GM18951 (cell line): Measurements from ENCODE around the gene FOXN3.

ENCODE experiments used
- POLR2A ChIP-seq: IDR thresholded peaks from 4 replicates; pipeline ENCODE4 v1.6.1; 2011; ENCODE audit warnings: mild to moderate bottlenecking; ENCODE audit not compliant: insufficient read length, insufficient read depth; ENCODE audit errors: extremely low read depth
- in situ Hi-C: fragments of 300-500 bp; cut with MboI; formaldehyde crosslinking; loops from one replicate; pipeline ENCODE4 v1.12.0; 2022; ENCODE audit warnings: low sequenced_read_pairs, mixed read lengths, inconsistent platforms; ENCODE audit not compliant: unreplicated experiment

The FOXN3 gene

DNA sequence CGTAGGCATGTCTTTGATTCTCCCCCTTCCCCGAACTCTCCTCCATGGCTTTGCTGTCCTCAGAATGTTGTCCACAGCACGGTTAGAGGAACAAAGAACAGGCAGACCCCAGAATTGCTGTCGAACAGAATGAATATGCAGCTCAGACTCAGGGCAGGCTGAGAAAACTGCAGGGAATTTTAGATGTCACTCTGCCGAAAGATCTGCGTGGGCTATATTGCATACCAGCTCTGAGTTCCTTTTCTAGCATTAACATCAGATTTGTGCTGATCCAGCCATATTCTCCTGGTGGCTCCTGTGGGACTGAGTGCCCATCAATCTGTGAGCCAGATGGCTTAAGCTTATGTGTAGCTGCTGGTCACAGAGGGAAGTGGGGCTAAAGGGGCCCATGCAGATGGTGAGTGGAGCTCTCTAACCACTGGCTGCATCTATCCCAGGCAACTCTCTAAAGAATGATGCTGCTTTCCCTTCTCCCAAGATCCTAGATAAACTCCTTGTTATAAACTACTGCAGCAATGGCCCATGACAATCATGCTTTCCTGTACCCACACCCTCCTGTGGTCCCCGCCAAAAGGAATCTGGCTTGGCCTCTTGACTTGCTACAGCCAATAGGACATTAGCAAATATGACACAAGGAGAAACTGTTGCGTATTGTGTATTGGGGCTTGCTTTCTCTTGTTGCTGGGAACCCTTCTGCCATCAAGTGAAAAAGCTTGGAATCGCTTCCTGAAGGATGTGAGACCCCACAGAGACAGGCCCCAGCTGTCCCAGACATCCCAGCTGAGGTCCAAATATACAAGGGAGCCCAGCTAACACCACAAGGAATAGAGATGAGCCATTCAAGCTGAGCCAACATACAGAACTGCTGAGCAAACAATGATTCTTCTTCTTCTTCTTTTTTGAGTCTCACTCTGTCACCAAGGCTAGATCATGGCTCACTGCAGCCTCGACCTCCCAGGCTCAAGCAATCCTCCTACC is 101.3 kb downstream of the FOXN3 start:
- TF ChIP-seq POLR2A: no peak
- in situ Hi-C loops: no loop called here

DNA sequence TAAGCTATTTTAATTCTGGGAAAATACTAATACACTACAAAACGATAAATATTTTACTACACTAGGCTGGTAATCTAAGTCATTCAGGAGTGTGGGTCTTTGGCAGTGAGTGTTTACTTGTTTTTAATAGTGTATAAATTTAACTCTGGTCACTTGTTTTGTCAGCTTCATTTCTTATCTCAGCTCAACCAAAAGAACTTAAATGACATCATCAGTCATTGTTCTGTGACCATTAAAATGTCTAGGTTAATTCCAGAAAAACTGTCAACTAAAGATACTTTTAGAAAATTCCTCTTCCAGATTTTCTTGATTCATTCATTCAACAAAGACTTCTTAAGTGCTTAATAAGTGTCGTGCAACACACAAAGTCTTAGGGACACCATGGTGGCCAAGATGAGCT is 102.8 kb downstream of the FOXN3 start:
- in situ Hi-C loops: no loop called here
- TF ChIP-seq POLR2A: no peak

DNA sequence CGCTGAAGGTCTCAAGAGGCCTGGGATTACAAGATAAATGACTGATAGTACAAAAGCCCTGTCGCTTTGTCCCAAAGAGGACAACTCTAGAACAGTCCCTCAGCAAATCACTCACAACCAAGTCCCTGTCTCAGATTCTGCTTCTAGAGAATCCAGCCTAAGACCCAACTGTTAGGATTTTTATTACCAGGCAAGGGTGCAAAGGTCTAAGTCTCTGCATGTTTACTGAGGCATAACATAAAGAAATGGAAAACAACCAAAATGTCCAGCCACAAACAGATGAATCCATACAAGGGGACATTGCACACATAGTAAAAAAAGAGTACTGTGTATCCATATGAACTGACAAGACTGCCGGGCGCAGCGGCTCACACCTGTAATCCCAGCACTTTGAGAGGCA is 104.1 kb downstream of the FOXN3 start:
- no peak for TF ChIP-seq POLR2A
- in situ Hi-C loops: no loop called here

DNA sequence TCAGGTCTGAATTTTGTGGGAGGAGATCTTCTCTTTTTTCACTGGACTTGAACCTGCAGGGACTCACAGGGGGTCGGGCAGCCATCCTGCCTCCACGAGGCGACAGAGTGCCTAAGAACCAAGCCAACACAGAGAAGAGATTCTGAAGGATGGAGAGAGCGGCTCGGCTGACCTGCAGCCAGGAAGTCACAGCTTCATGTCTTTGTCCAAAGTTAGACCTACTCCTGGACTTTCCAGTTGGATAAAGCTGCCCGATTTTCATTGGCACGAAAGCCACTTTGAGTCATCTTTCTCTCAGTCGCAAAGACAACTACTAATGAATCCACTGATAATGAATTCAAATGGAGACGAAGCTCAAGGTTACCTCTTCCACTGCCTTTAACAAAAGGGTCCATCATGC is 106.8 kb downstream of the FOXN3 start:
- TF ChIP-seq POLR2A: no peak
- in situ Hi-C loops: no loop called here

DNA sequence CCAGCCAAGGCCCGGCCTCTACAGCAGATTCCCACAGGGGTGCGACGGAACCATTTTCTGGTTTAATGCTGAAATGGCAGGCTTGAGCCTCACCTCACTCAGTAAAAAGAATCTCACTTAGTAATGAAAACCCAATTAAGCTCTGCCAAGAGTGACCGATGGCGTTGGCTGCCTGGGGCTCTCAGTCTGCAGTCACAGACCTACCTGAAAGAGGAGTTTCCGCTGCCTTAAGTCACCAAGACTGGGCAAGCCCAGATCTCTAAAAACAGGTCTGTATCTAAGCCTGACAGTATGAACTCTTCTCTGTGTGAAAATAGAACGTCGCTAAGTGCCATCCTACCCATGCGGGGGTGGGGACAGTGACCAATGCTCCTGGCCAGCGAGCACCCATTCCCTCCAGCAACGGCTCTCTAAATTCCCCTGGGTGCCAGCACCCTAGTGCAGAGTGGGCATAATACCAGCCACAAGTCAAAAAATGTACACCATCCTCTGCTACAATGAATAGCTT is 107.3 kb downstream of the FOXN3 start:
- TF ChIP-seq POLR2A: no peak
- in situ Hi-C loops: no loop called here

DNA sequence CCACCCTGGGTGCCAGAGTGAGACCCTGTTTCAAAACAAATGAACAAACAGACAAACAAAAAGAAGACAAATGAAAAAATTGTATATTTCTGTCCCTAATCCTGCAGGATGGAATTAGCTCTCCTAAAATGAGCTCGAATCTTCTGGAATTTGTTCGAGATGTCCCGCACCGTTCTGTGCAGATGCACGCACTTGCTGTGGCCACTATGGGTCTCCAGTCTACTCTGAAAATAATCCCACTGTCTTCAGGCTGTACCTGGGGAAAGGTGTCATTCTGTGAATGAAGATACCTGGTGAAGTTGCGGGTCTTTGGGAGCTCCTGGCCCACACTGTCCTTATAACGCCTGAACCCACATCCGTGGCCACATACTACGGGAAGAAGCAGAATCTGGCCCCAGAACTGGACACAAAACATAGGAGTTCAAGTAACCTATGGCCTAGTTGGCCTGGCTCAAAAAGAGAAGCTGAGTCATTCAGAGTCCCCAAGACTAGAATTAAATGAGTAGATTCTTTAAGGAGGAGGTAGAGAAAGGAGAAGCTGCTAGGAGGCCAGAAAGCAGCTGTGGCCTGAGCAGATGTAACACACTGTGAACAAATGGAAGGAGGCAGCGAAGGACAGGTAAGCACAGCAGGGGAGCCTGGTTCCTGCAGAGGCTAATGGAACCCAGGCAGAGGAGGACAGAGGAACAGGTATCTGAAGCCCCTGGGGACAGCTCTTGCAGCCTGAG is 108.6 kb downstream of the FOXN3 start:
- no peak for TF ChIP-seq POLR2A

DNA sequence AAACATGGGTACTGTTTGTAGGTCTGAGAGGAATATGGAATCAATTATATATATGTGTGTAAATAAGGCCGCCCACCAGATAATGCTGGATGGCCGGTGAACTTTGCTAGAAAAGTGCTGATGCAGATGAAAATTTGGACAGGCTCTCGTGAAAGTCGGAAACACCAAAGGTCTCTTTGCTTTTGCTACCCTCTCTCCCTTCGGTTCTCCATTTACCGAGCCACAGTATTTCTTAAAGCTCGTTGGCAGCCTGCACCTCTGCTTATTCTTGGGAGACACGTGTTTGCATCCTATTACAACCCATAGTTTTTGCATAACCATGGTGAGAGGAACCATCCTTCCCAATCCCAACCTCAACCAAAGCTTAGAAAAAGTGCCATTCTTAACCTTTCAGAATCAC is 109.6 kb downstream of the FOXN3 start:
- TF ChIP-seq POLR2A: no peak
- in situ Hi-C loops: no loop called here

More for the DNA sequence above, 108.6 kb downstream of the FOXN3 start:
- in situ Hi-C loops: no loop called here

DNA sequence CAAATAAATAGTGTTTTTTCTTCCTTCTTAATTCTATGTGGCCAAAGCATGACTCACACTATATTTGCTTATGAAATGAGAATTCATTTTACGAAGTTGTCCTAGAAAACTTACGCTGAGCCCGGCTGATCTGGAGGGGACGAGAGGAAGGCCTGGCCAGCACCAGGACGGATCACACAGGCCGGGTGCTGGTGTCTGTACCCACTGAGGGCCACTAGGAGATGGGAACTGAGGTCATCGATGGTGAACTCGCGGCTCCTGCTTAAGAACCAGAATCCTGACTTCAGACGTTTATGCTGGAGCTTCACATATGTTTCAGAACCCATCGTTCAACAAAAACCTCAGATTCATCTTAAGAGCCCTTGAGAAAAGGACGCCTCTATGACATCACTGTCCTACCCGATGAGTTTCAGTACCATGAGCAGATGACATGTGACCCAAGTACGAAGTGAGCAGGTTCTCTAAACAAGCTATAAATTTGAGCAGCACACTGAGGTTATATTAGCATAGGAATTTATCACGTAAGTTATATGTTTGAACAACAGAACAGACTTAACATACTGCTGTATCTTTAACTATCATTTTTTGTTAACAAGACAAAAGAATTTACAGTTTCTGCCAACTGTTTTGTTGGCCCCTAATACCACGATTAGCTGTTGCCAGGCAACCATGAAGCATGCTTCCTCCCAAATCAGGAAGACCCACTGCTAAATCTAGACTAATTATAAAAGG is 111.9 kb downstream of the FOXN3 start:
- in situ Hi-C loops: no loop called here
- TF ChIP-seq POLR2A: peak; percentile 14

DNA sequence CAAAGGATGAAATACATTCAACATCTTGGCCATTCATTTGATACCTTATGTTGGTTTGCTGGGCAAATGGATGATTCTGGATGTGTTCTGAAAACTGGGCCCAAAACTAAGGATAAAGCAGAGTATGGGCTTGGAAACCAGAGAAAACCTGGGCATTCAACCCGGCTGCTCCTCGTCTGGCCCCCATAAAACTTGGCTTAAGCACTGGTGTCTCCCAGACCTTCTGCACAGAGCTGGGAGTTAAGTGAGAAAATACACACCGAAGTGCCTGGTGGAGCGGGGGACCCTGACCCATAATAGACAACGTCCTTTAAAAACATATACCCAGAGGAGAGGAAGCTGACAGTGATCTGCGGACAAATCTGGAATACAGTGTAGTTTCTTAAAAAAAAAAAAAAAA is 112.5 kb downstream of the FOXN3 start:
- in situ Hi-C loops: no loop called here
- no peak for TF ChIP-seq POLR2A

DNA sequence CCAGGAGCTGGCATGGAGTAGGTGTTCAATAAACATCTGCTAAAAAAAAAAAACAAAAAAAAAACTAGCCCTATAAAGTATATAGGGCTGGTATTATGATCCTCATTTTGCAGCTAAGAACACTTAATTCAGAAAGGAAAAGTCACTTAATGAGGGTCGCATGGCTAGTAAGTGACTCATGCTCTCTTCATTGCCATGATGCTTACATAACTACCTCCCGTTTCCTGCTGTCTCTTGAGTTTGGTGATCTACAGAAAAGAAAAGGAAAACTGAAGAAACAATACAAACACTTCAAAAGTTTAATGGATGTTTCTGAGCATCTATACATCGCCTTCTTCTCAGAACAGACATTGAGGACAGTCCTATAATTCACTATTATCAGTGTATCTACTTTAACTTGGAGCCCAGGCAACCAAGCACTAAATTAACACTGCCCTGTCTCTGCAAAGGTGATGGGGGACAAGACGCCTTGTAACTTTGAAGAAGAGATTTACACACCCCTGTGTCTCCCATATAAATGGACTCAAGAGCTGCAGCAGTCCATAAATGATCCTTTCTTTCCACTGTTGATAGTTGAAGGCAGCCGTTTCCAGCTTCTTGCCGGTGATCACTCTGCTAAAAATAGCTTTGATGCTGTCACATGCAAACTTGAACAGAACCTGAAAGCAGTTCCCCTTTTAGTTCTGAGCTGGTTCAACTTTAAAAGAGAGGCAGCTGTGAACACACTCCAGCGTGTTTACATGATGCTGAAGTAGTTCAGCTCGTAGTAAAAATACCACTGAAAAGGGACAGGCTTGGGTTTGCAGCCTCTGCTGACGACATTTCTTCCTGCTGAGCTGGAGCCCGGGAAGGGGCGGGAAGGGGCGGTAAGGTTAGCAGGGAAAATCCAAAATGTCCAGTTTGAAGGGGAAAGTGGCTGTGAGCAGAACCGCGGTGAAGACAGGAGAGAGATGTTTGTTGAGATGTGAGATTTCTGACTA is 113.3 kb downstream of the FOXN3 start:
- TF ChIP-seq POLR2A: peak; percentile 43
- in situ Hi-C loops: no loop called here

DNA sequence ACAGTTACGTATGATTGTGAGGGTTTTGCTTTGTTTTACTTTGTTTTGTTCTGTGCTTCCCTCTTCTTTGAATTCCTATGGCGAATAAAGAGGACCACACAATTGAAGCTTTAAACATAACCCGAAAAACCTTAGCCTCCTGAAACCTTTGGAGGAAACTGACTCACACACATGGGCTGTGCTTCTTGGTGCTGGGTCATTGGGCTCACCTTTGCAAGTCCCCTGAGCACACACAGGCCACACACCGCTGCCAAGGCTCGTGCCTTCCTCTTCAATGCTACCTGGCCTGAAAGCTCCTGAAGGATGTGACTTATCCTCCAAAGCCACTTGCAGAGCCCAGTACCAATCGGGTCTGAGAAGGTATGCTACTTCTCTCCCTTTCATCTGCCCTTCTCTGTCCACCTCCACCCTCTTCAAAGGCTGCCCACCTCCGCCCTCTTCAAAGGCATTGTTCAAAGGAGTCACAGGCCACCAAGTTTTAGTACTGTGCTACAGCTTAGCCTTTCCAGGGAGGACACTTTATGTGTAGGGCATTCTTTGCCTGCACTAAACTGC is 114.6 kb downstream of the FOXN3 start:
- no peak for TF ChIP-seq POLR2A
- in situ Hi-C loops: no loop called here

DNA sequence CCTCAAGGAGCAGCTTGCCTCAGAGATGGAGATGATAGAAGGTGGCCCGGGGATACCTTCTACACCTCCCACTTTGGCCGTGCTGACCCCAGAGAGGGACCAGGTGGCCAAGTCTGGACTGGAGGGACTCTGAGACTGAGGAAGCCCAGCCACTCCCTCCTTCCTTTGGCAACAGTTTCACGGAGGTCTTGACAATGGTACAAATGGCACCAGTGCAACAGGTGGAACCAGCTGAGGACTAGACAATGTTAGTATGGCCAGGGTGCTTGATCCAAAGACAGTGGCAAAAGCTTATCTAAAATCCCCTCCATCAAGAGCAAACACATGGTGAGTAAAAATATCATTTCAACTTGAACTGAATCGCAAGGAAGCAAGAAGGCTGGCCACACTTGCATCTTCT is 117.4 kb downstream of the FOXN3 start:
- TF ChIP-seq POLR2A: no peak
- in situ Hi-C loops: no loop called here
